ENCODE data around the gene MEIS3.

DNA sequence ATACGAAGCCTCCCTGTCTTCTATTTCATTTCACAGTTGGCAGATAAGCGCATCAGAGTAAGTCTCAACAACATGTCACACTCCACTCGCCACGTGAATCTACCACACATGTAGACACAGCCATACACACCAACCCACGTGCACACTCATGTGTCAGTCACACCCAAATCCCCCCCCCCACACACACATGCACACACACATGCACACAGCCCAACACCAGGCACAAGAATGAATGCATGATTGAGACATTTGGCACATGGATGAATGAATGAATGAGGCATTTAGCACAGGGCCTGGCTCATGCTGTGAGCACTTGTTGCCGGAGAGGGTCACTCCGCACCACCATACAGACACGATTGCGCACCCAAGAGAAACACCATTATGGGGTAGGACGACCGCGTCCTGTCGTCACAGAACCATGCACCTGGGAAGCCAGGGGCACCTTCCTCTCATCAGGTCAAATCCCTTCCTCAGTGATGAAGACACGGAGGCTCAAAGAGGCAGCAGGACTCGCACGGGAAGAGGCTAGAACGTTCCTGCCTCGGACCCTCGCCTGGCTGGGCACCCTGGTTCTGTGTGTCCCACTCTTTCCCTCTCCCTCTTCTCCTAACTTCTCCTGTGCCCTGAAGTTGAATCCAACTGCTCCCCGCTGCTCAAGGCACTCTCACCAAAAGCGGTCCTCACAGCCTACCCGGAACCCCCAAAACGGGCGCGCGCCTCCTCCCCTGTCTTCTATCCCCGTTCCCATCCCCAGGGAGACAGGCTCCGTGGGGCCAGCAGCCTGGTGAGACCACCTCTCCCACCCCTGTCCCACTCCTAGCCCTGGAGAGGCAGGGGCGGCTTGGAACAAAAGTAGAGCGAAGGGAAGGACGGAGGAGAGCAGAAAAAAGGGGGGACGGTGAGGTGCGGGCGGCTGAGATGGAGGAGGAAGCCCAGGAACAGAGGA is 1.3 kb downstream of the MEIS3 start:
- no peak for TF ChIP-seq EZH2 (IDR thresholded peaks at IDR 0.05; ENCODE audit: borderline replicate concordance, low read depth, low read length)
- no peak for TF ChIP-seq SMARCC2 (IDR thresholded peaks at IDR 0.05; ENCODE audit: low read depth)
- TF ChIP-seq BHLHE40 (IDR thresholded peaks at IDR 0.05; ENCODE audit: low read length): no peak
- no peak for TF ChIP-seq PRPF4 (IDR thresholded peaks at IDR 0.05; ENCODE audit: insufficient read depth, low read depth, low read length, poor library complexity, severe bottlenecking)
- no peak for TF ChIP-seq SRF (CRISPR knock-in tag; IDR thresholded peaks at IDR 0.05)
- TF ChIP-seq BRD9 (IDR thresholded peaks at IDR 0.05; ENCODE audit: low read depth, partially characterized antibody): no peak
- no peak for TF ChIP-seq ZNF780A (CRISPR knock-in tag; IDR thresholded peaks at IDR 0.05)
- no peak for TF ChIP-seq ZNF274 (IDR thresholded peaks at IDR 0.05; ENCODE audit: borderline replicate concordance, low read depth, low read length)
- TF ChIP-seq RBBP5 (IDR thresholded peaks at IDR 0.05; ENCODE audit: borderline replicate concordance, insufficient read depth, low read length, poor library complexity, severe bottlenecking): no peak
- no peak for TF ChIP-seq HMGXB4 (CRISPR knock-in tag; IDR thresholded peaks at IDR 0.05)
- no peak for TF ChIP-seq ELK3 (CRISPR knock-in tag; IDR thresholded peaks at IDR 0.05)
- TF ChIP-seq ZC3H4 (CRISPR knock-in tag; IDR thresholded peaks at IDR 0.05; ENCODE audit: borderline replicate concordance): no peak
- no peak for TF ChIP-seq FOXJ2 (tag; IDR thresholded peaks at IDR 0.05)
- TF ChIP-seq EP400 (IDR thresholded peaks at IDR 0.05): no peak
